OCI-LY7 (cell line): ENCODE measurements around the gene DNAH11. TPM values are rescaled to one million over a fixed set of nuclear protein-coding genes. Genes with fewer than 3 reads are reported as not detected.

Experiments
- BruUV-seq: library from RNA; stranded (reverse); fragments of 400-500 nt; replicated peaks from 2 replicates; lab custom pipeline; 2021; lab: Mats Ljungman, UMichigan
- CTCF ChIA-PET: fragments of 300-600 bp; sonication (Branson Sonifier 250); formaldehyde crosslinking; loops from one replicate; lab custom pipeline; 2022; ENCODE audit warnings: antibody characterized with exemption; ENCODE audit not compliant: unreplicated experiment; lab: Charles Lee
- POLR2A ChIA-PET: fragments of 300-600 bp; sonication (Branson Sonifier 250); formaldehyde crosslinking; loops from one replicate; lab custom pipeline; 2022; ENCODE audit warnings: antibody characterized with exemption; lab: Charles Lee
- DNase-seq: peaks from one replicate; pipeline ENCODE4 v3.0.0-alpha.2; 2015; ENCODE audit warnings: low spot score
- H2AFZ ChIP-seq: fragments of 200-600 bp; sonication (generic), shearing (Covaris generic); 2 replicates; pipeline ENCODE4 v1.6.1; 2014; ENCODE audit warnings: mild to moderate bottlenecking, antibody characterized with exemption, low read length, moderate library complexity
- H3K27ac ChIP-seq: fragments of 200-600 bp; sonication (generic); 2 replicates; pipeline ENCODE4 v1.5.1; 2014; ENCODE audit warnings: mixed run types, low read depth, mild to moderate bottlenecking, moderate library complexity, low read length, inconsistent platforms; ENCODE audit not compliant: poor library complexity, severe bottlenecking
- H3K36me3 ChIP-seq: fragments of 200-600 bp; sonication (generic); 2 replicates; pipeline ENCODE4 v1.6.1; 2014; ENCODE audit warnings: mild to moderate bottlenecking, antibody characterized with exemption, low read length, moderate library complexity, mixed read lengths; ENCODE audit not compliant: insufficient read depth
- H3K4me1 ChIP-seq: fragments of 200-600 bp; sonication (generic); 2 replicates; pipeline ENCODE4 v1.5.1; 2014; ENCODE audit warnings: mild to moderate bottlenecking, low read length; ENCODE audit not compliant: insufficient read depth, poor library complexity, severe bottlenecking
- H3K4me2 ChIP-seq: fragments of 200-600 bp; sonication (generic); 2 replicates; pipeline ENCODE4 v1.6.1; 2014; ENCODE audit warnings: mild to moderate bottlenecking, low read length
- H3K4me3 ChIP-seq: fragments of 200-600 bp; sonication (generic); 2 replicates; pipeline ENCODE4 v1.5.1; 2014; ENCODE audit warnings: mild to moderate bottlenecking, low read depth, low read length; ENCODE audit not compliant: poor library complexity, severe bottlenecking
- H3K79me2 ChIP-seq: fragments of 200-600 bp; sonication (generic); 2 replicates; pipeline ENCODE4 v1.6.1; 2016; ENCODE audit warnings: low read depth, mild to moderate bottlenecking, low read length, moderate library complexity, mixed read lengths; ENCODE audit not compliant: insufficient read depth
- H3K9me2 ChIP-seq: fragments of 200-600 bp; sonication (generic); 2 replicates; pipeline ENCODE4 v1.6.1; 2016; ENCODE audit warnings: mild to moderate bottlenecking, low read length, mixed read lengths; ENCODE audit not compliant: insufficient read depth
- H3K9me3 ChIP-seq: fragments of 200-600 bp; sonication (generic); 2 replicates; pipeline ENCODE4 v1.6.1; 2014; ENCODE audit warnings: mild to moderate bottlenecking, mixed run types, low read length, mixed read lengths
- H4K20me1 ChIP-seq: fragments of 200-600 bp; sonication (generic); 2 replicates; pipeline ENCODE4 v1.6.1; 2014; ENCODE audit warnings: mild to moderate bottlenecking, antibody characterized with exemption, low read length, moderate library complexity, mixed read lengths; ENCODE audit not compliant: insufficient read depth
- CTCF ChIP-seq: fragments of 200-600 bp; sonication (generic); conservative IDR thresholded peaks from 2 replicates; pipeline ENCODE4 v1.5.1; 2014; ENCODE audit warnings: mild to moderate bottlenecking, antibody characterized with exemption, low read length, moderate library complexity, mixed read lengths
- EZH2phosphoT487 ChIP-seq: fragments of 200-600 bp; sonication (generic); IDR thresholded peaks from 2 replicates; pipeline ENCODE4 v1.6.1; 2018; ENCODE audit warnings: low read depth, borderline replicate concordance, mild to moderate bottlenecking, mixed run types, antibody characterized with exemption, low read length, moderate library complexity, mixed read lengths
- intact Hi-C: fragments of 100-400 bp; cut with micrococcal nuclease; formaldehyde crosslinking; loops from one replicate; pipeline ENCODE4 v1.10.0; 2022; ENCODE audit not compliant: unreplicated experiment
- total RNA-seq, 2 experiments: library from RNA; depleted of rRNA in 1 of 2; stranded (reverse); fragments of >200 nt in 1 of 2; shearing (Covaris generic) in 1 of 2; gene quantifications; 2 replicates each; pipeline ENCODE4 v1.2.3, GENCODE V29; 2014 to 2022

Gene DNAH11
- total RNA-seq, 2 experiments from 2014 or later: not detected

- CTCF ChIA-PET: no interaction called here
- Histone ChIP-seq H4K20me1 (no peaks in the 10 kb centered on the region), H3K27ac (peak overlapping the region; percentile 39), H3K79me2 (no peaks in the 10 kb centered on the region), H3K4me3 (no peak overlapping the region), H2AFZ (no peak overlapping the region), H3K9me3 (no peaks in the 10 kb centered on the region), H3K9me2 (no peaks in the 10 kb centered on the region), H3K36me3 (peaks cover 76% of the 10 kb centered on the region), H3K4me2 (peak overlapping the region; percentile 37), H3K4me1 (peaks cover 20% of the 10 kb centered on the region)
- no peak for TF ChIP-seq EZH2phosphoT487
- no peak for TF ChIP-seq CTCF
- POLR2A ChIA-PET: interaction anchor here (0.6 to 1.9 kb wide), 5 partner anchors 13 to 41 kb away, joined by 3 to 5 read pairs (median 5); no protein-coding TSS in a partner anchor
- BruUV-seq: no TSS peak
- DNase-seq: peak; percentile 66
- intact Hi-C loops: loop anchor here (1.0 kb wide), 1 partner anchor 15 kb away; no protein-coding TSS in a partner anchor
Measured at GRCh38 chr7:21898265-21898930, 355.6 kb downstream of the DNAH11 start.

DNA sequence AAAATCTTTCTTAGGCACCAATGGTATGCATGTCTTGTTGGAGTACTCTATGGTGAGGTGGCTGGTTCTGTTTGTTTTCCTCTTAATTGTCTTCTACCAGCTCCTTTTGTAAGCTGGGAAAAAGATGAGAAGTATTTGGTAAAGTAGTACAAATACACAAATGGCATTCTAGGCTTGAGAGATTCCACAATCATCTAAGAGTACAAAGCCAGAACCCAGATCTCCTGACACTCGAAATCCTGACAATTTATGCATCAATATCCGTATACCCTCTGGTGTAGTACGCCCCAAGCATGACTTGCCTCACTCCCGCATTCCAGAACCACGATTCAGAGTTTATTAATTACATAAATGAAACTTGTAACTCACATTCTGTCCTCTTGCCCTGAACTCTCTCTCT is 359.4 kb downstream of the DNAH11 start:
- H3K9me3 ChIP-seq: no peaks in the 10 kb centered on the region
- intact Hi-C loops: no loop called here
- no peak overlapping the region for H3K27ac ChIP-seq
- H3K4me1 ChIP-seq: peaks cover 20% of the 10 kb centered on the region
- no peaks in the 10 kb centered on the region for H3K79me2 ChIP-seq
- TF ChIP-seq CTCF (no peak), EZH2phosphoT487 (no peak)
- H3K36me3 ChIP-seq: peaks cover 93% of the 10 kb centered on the region
- no peak overlapping the region for H2AFZ ChIP-seq
- POLR2A ChIA-PET: interaction anchor here (0.6 kb wide), 1 partner anchor 133 kb away, joined by 3 read pairs; no protein-coding TSS in a partner anchor
- BruUV-seq: no TSS peak
- no peak for DNase-seq
- no peak overlapping the region for H3K4me3 ChIP-seq
- H3K9me2 ChIP-seq: no peaks in the 10 kb centered on the region
- CTCF ChIA-PET: no interaction called here
- H3K4me2 ChIP-seq: no peak overlapping the region
- H4K20me1 ChIP-seq: no peaks in the 10 kb centered on the region
